H9 (cell line): ENCODE results near the gene TKTL1. TPM values are rescaled to one million over a fixed set of nuclear protein-coding genes. Genes with fewer than 3 reads are reported as not detected.

Source experiments
- DNase-seq: peaks from one replicate; pipeline ENCODE4 v3.0.0-alpha.2; 2017
- H2AFZ ChIP-seq: one replicate; pipeline ENCODE4 v1.6.1; 2013; ENCODE audit warnings: mild to moderate bottlenecking, low read length, control low read depth, moderate library complexity
- H2AK5ac ChIP-seq: 2 replicates; pipeline ENCODE4 v1.6.1; 2013; ENCODE audit warnings: low read length, control low read depth, mixed read lengths; ENCODE audit not compliant: insufficient read length
- H2BK120ac ChIP-seq: one replicate; pipeline ENCODE4 v1.6.1; 2013; ENCODE audit warnings: low read depth, mild to moderate bottlenecking, low read length, control low read depth, inconsistent platforms; ENCODE audit not compliant: poor library complexity, severe bottlenecking
- H2BK12ac ChIP-seq: 2 replicates; pipeline ENCODE4 v1.6.1; 2013; ENCODE audit warnings: low read length, control low read depth, mixed read lengths, low read depth; ENCODE audit not compliant: insufficient read length
- H2BK15ac ChIP-seq: 2 replicates; pipeline ENCODE4 v1.6.1; 2013; ENCODE audit warnings: low read depth, low read length, control low read depth
- H2BK20ac ChIP-seq: one replicate; pipeline ENCODE4 v1.6.1; 2013; ENCODE audit warnings: low read depth, mild to moderate bottlenecking, low read length, control low read depth, inconsistent platforms; ENCODE audit not compliant: poor library complexity, severe bottlenecking
- H2BK5ac ChIP-seq: 2 replicates; pipeline ENCODE4 v1.6.1; 2013; ENCODE audit warnings: low read length, control low read depth, mixed read lengths; ENCODE audit not compliant: insufficient read length
- H3K14ac ChIP-seq: 2 replicates; pipeline ENCODE4 v1.6.1; 2013; ENCODE audit warnings: low read length, control low read depth; ENCODE audit not compliant: insufficient read depth
- H3K18ac ChIP-seq: 2 replicates; pipeline ENCODE4 v1.6.1; 2013; ENCODE audit warnings: low read depth, mild to moderate bottlenecking, mixed read lengths, low read length, control low read depth; ENCODE audit not compliant: insufficient read length
- H3K23ac ChIP-seq: 2 replicates; pipeline ENCODE4 v1.6.1; 2013; ENCODE audit warnings: low read length, control low read depth, mixed read lengths, low read depth; ENCODE audit not compliant: insufficient read length
- H3K23me2 ChIP-seq: 2 replicates; pipeline ENCODE4 v1.6.1; 2013; ENCODE audit warnings: low read depth, mild to moderate bottlenecking, mixed read lengths, low read length, control low read depth; ENCODE audit not compliant: insufficient read length, poor library complexity, severe bottlenecking
- H3K27ac ChIP-seq: 2 replicates; pipeline ENCODE4 v1.5.1; 2013; ENCODE audit warnings: low read length, control low read depth, mixed read lengths, low read depth; ENCODE audit not compliant: insufficient read length
- H3K27me3 ChIP-seq: 2 replicates; pipeline ENCODE4 v1.6.1; 2013; ENCODE audit warnings: low read length, control low read depth, inconsistent platforms; ENCODE audit not compliant: insufficient read depth
- H3K4ac ChIP-seq: 2 replicates; pipeline ENCODE4 v1.6.1; 2013; ENCODE audit warnings: low read depth, mild to moderate bottlenecking, control low read depth, inconsistent platforms, low read length, moderate library complexity
- H3K4me1 ChIP-seq: 2 replicates; pipeline ENCODE4 v1.6.1; 2013; ENCODE audit warnings: low read length, control low read depth, inconsistent platforms; ENCODE audit not compliant: insufficient read depth
- H3K4me2 ChIP-seq: 2 replicates; pipeline ENCODE4 v1.6.1; 2013; ENCODE audit warnings: low read length, control low read depth, mixed read lengths; ENCODE audit not compliant: insufficient read length, insufficient read depth
- H3K56ac ChIP-seq: 2 replicates; pipeline ENCODE4 v1.6.1; 2013; ENCODE audit warnings: low read depth, mild to moderate bottlenecking, mixed read lengths, low read length, control low read depth; ENCODE audit not compliant: insufficient read length
- H3K79me1 ChIP-seq: 2 replicates; pipeline ENCODE4 v1.6.1; 2013; ENCODE audit warnings: low read depth, mild to moderate bottlenecking, moderate library complexity, low read length, control low read depth, inconsistent platforms; ENCODE audit not compliant: insufficient read depth, poor library complexity, severe bottlenecking
- H3K79me2 ChIP-seq: 2 replicates; pipeline ENCODE4 v1.6.1; 2013; ENCODE audit warnings: low read length, control low read depth, inconsistent platforms; ENCODE audit not compliant: insufficient read depth
- H3K9ac ChIP-seq: 2 replicates; pipeline ENCODE4 v1.6.1; 2013; ENCODE audit warnings: low read length, control low read depth, mixed read lengths; ENCODE audit not compliant: insufficient read length; ENCODE audit errors: extremely low read depth
- H3K9me3 ChIP-seq: one replicate; pipeline ENCODE4 v1.6.1; 2013; ENCODE audit warnings: low read depth, low read length, inconsistent platforms; ENCODE audit not compliant: control insufficient read depth
- H3T11ph ChIP-seq: one replicate; pipeline ENCODE4 v1.6.1; 2013; ENCODE audit warnings: mild to moderate bottlenecking, low read length, control low read depth, inconsistent platforms
- H4K20me1 ChIP-seq: one replicate; pipeline ENCODE4 v1.6.1; 2013; ENCODE audit not compliant: control insufficient read depth, insufficient read length, insufficient read depth
- H4K5ac ChIP-seq: 2 replicates; pipeline ENCODE4 v1.6.1; 2013; ENCODE audit warnings: low read depth, mild to moderate bottlenecking, mixed read lengths, low read length, control low read depth; ENCODE audit not compliant: insufficient read length
- H4K8ac ChIP-seq: replicated peaks from 2 replicates; pipeline ENCODE4 v1.6.1; 2013; ENCODE audit warnings: low read length, control low read depth, mixed read lengths, low read depth; ENCODE audit not compliant: insufficient read length
- H4K91ac ChIP-seq: 2 replicates; pipeline ENCODE4 v1.6.1; 2013; ENCODE audit warnings: low read depth, mild to moderate bottlenecking, moderate library complexity, mixed read lengths, low read length, control low read depth; ENCODE audit not compliant: insufficient read length
- H3K27ac Mint-ChIP-seq, 3 experiments: 2 replicates in 2 of 3; 3 replicates in 1 of 3; pipeline ENCODE4 v1.8.0; 2020 to 2021; ENCODE audit warnings: mixed read lengths in 3 of 3, mild to moderate bottlenecking in 1 of 3, moderate library complexity in 1 of 3
- H3K27me3 Mint-ChIP-seq: 2 replicates; pipeline ENCODE4 v1.8.0; 2021; ENCODE audit warnings: low read depth, mild to moderate bottlenecking, moderate library complexity, mixed read lengths
- H3K36me3 Mint-ChIP-seq, 3 experiments: 2 replicates in 2 of 3; 3 replicates in 1 of 3; pipeline ENCODE4 v1.8.0; 2020 to 2021; ENCODE audit warnings: low read depth in 3 of 3, mixed read lengths in 3 of 3; ENCODE audit not compliant: insufficient read depth in 1 of 3
- H3K4me1 Mint-ChIP-seq, 2 experiments: 2 replicates each; pipeline ENCODE4 v1.8.0; 2020; ENCODE audit warnings: mixed read lengths in 2 of 2
- H3K4me3 Mint-ChIP-seq, 2 experiments: 2 replicates in 1 of 2; 3 replicates in 1 of 2; pipeline ENCODE4 v1.8.0; 2020 to 2021; ENCODE audit warnings: mild to moderate bottlenecking in 2 of 2, mixed read lengths in 2 of 2, moderate library complexity in 1 of 2
- H3K9me3 Mint-ChIP-seq, 2 experiments: 2 replicates in 1 of 2; 3 replicates in 1 of 2; pipeline ENCODE4 v1.8.0; 2020; ENCODE audit warnings: mild to moderate bottlenecking in 2 of 2, mixed read lengths in 2 of 2, moderate library complexity in 1 of 2
- CTCF ChIP-seq: fragments of 200-600 bp; sonication (generic); conservative IDR thresholded peaks from 3 replicates; pipeline ENCODE4 v1.8.0; 2021; ENCODE audit warnings: antibody characterized with exemption, mild to moderate bottlenecking
- WGBS: extraction: QIAGEN DNeasy Blood & Tissue Kit; methylation state at CpG from one replicate; pipeline ENCODE4 v1.1.7; 2013; ENCODE audit warnings: missing lambda C conversion rate, low lambda C conversion rate, mixed read lengths; ENCODE audit not compliant: insufficient read length; ENCODE audit errors: extremely low coverage; 5-methylcytosine and 5-hydroxymethylcytosine counted together
- total RNA-seq: library from RNA; stranded (reverse); gene quantifications from 2 replicates; pipeline ENCODE4 v1.2.1, GENCODE V29; 2021

Gene TKTL1
- total RNA-seq, 1 experiment from 2014 or later: not detected

- H3K56ac ChIP-seq: no peak overlapping the region
- H3T11ph ChIP-seq: no peak overlapping the region
- Mint-ChIP-seq H3K36me3 (peaks cover 4 to 7% (median 5%) of the 10 kb centered on the region in 3 experiments; a peak in 6 of 7 replicates), H3K27me3 (no peaks in the 10 kb centered on the region; the same call in none of the 2 replicates), H3K27ac (no peak overlapping the region), H3K4me3 (no peak overlapping the region), H3K9me3 (peaks cover 55 to 71% of the 10 kb centered on the region in 2 experiments), H3K4me1 (0 out of 4 replicates have a peak, but pooled peaks cover 0 to 2% of the 10 kb centered on the region in 2 experiments)
- H3K4me1 ChIP-seq: no peaks in the 10 kb centered on the region
- no peak overlapping the region for H3K18ac ChIP-seq
- H2BK120ac ChIP-seq: no peak overlapping the region
- no peak overlapping the region for H4K91ac ChIP-seq
- DNase-seq: no peak
- H3K27ac ChIP-seq: no peak overlapping the region
- no peak overlapping the region for H3K23ac ChIP-seq
- no peak overlapping the region for H2BK5ac ChIP-seq
- H3K14ac ChIP-seq: no peak overlapping the region
- H3K9me3 ChIP-seq: peaks cover 11% of the 10 kb centered on the region
- no peak overlapping the region for H2AK5ac ChIP-seq
- no peaks in the 10 kb centered on the region for H3K23me2 ChIP-seq
- H2AFZ ChIP-seq: no peak overlapping the region
- H3K79me1 ChIP-seq: no peaks in the 10 kb centered on the region
- H2BK12ac ChIP-seq: no peak overlapping the region
- no peak overlapping the region for H3K4me2 ChIP-seq
- WGBS: no CpG with 5 or more reads among the region's 7 CpGs
- H2BK20ac ChIP-seq: no peak overlapping the region
- TF ChIP-seq CTCF: no peak
- no peaks in the 10 kb centered on the region for H4K20me1 ChIP-seq
- no peak overlapping the region for H3K4ac ChIP-seq
- H3K79me2 ChIP-seq: no peaks in the 10 kb centered on the region
- H3K27me3 ChIP-seq: no peaks in the 10 kb centered on the region
- H4K8ac ChIP-seq: no peak overlapping the region
- no peak overlapping the region for H3K9ac ChIP-seq
- no peak overlapping the region for H2BK15ac ChIP-seq
- H4K5ac ChIP-seq: no peak overlapping the region
Measured at GRCh38 chrX:154298312-154298711, 2.7 kb downstream of the TKTL1 start.
